Ramos (cell line): Measurements from ENCODE around the gene CD300H.
"Not testable (repeated sequence)": the region's sequence is repeated elsewhere in the genome, so short reads cannot be mapped to it uniquely, and the experiment has no call there.

ENCODE experiments used
- in situ Hi-C: fragments of 300-500 bp; cut with MboI; formaldehyde crosslinking; loops from one replicate; pipeline ENCODE4 v1.14.3; 2022; ENCODE audit warnings: low sequenced_read_pairs; ENCODE audit not compliant: unreplicated experiment

The CD300H gene

DNA sequence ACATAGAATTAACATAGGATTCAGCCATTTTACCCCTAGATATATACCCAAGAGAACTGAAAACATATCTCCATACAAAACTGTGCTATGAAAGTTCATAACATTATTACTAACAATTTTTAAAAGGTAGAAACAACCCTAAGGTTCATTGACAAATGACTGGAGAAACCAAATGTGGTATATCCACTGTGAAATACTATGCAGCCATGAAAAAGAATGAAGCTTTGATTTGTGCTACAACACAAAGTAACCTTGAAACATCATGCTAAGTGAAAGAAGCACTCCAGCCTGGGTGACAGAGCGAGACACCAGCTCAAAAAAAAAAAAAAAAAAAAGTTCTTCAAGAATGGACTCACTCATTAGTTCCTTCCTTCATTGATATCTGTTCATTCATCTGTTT is 24.2 kb upstream of the CD300H start:
- in situ Hi-C loops = no loop called here

DNA sequence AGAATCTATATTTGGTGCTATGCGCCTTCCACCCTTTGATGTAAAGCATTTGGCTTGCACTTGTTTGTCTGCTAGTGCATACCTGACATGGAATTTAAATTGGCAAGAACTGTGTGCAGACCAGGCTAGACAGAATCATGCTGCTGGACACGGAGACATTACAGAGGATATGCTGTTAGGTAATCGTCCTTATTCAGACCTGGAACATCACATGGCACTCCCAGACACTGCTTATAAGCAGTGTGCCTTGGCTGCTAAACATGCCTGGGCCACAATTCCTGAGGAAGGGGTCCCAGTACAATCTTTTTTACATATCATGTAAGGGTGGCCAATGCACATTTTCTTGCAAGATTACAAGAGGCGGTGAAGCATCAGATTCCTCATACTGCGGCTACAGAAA is 18.4 kb upstream of the CD300H start:
- in situ Hi-C loops = no loop called here

DNA sequence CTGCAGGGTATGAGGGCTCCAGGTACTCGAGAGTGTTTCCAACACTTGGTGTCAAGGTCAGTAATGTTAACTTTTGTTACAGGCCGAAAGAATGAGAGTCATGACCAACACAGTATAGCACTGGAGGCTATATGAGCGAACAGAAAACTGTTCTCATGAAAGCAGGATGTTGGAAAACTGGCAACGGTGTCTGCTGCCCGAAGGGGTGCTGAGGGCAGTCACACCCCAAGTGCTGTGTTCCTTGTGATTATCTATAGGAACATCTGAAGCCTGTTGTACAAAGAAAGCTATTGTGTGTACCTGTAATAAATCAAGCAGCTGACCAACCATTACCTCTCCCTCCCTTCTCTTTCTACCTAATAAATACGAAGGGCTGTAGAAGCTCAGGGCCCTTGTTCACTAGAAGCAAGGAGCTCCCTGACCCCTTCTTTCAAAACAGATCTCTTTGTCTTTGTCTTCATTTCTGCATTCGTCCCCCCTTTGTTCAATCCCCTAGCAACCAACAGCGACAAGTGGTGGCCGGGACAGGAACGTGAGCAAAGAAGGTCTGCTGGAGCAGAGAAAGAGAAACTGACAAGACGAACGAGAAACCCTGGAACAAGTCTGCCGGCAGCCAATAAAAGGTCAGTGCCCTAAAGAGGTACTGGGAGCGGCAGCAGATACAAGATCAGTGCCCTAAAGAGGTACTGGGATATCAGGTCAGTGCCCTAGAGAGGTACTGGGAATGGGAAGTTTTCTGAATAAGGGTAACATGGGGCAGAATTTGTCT is 17.2 kb upstream of the CD300H start:
- in situ Hi-C loops = no loop called here

DNA sequence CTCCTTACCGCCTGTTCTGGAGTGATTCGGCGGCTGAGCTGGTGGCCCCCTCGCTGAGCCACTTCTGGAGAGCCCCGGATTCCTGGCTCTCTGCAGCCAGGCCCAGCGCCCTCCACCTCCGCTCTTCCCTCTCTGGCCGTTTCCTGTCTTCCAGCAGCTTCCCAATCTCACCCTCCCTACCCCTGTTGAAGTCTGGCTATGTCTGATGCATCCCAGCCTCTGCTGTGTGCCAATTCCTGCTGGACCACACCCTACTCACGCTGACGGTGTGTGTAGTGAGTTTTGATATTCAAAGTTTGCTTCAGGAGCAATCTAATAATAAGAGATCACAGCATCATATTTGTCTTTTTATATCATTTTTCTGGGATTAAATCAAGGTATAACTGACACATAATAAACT is 15.3 kb upstream of the CD300H start:
- in situ Hi-C loops = no loop called here

DNA sequence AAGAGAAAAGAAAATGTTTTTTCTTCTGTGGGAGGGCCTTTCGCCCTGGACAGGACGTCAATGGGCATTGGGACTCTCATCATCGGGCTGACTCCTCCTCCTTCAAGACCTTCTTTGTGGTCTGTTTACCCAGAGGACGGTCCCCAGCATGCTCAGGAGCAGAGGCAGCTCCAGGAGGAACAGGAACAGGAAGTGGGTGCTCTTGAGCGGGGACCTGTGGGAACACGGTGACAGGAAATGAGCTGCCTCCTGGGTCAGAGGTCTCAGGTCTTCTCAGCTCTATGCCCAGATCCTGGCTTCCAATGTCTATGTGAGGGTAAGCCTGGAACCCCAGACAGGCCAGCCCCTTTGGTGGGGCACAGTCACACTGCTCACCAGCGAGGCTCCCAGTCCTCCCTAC is 12.6 kb upstream of the CD300H start:
- in situ Hi-C loops = no loop called here

DNA sequence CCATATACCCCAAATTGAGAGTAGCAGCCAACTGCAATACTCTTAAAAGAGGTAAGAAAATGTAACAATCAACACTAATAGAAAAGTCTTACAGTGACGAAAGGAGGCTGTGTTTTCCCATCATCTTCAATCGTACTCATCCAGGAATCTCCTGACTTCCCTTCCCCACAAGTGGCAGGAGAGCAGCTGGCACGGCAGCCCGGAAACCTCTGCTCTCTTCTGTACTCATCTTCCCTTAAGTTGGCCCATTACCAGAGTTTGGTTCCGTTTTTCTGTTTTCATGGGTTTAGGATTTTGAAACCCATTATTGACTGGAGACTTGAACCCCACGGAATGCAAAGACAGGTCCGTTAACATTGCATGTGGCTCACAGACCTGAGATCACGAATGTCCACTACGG is 11.7 kb upstream of the CD300H start:
- in situ Hi-C loops = no loop called here

DNA sequence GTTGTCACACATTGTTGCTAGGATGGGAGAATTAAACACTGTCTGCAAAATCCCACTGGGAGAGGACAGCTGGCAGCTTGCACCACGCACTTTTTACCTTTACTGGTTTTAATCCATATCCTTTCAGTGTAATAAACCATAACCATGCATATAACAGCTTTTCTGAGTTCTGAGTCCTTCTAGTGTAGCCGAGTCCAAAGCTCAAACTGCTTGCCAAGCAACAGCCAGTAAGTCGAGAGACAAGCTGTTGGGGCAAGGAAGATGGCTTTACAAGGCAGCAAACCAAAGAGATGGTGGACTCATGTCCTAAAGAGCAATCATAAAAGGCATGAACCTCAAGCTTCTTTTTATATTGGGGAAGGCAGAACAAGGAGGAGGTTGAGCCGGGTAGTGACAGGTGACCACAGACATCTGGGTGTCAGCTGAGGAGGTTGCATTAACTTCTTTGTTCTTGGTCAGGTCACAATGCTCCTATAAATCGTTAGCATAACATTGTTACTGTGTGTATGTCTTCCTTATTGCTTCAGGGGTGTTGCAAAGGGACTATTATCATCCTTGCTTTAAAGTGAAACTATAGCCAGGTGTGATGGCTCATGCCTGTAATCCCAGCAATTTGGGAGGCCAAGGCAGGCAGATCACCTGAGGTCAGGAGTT is 7.3 kb upstream of the CD300H start:
- in situ Hi-C loops = no loop called here

DNA sequence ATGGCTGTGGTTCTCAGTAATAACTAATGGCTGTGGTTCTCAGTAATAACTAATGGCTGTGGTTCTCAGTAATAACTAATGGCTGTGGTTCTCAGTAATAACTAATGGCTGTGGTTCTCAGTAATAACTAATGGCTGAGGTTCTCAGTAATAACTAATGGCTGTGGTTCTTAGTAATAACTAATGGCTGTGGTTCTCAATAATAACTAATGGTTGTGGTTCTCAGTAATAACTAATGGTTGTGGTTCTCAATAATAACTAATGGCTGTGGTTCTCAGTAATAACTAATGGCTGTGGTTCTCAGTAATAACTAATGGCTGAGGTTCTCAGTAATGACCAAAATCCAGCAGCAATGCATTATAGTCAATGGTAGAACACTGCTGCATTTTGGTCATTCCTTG is 6.3 kb upstream of the CD300H start:
- in situ Hi-C loops = not testable (repeated sequence)

DNA sequence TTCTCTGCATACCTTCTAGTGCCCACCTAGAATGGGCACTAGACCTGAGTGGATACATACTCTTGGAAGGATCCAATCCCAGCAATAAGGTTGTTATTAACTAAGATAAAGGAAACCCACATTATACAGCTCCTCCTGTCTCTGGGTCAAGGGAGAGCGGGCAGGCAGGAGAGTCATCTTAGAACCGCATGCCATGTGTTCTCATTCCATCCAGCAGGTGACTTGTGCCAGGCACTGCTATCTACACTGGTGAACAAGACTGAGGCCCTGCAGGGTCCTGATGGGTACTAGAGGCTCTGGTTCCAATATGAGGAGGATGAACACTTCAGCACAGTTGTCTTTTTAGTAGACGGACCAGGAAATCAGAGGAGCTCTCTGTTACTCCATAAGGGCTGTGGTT is 5.9 kb upstream of the CD300H start:
- in situ Hi-C loops = no loop called here

DNA sequence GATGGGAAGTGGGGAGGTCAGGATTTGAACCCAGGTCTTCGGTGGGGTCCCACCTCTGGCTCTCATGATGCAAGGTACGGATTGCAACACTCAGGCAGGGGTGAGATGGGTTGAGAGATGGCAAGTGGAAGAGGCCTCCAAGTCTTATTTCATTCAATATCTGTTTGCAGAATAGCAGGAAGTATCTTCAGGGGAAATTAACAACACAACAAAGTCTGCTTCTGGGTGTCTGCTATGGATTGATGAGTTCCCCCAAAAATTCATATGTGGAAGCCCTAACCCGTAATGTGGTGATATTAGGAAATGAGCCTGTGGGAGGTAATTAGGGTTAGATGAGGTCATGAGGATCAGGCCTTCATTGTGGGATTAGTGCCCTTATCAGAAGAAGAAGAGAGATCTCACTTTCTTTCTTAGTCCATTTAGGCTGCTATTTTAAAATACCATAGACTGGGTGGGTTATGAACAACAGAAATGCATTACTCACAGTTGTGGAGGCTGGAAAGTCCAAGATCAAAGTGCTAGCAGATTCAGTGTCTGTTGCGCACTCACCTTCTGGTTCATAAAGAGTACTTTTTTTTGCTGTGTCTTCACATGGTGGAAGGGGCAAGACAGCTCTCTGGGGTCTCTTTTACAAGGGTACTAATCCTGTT is 4.4 kb upstream of the CD300H start:
- in situ Hi-C loops = no loop called here

DNA sequence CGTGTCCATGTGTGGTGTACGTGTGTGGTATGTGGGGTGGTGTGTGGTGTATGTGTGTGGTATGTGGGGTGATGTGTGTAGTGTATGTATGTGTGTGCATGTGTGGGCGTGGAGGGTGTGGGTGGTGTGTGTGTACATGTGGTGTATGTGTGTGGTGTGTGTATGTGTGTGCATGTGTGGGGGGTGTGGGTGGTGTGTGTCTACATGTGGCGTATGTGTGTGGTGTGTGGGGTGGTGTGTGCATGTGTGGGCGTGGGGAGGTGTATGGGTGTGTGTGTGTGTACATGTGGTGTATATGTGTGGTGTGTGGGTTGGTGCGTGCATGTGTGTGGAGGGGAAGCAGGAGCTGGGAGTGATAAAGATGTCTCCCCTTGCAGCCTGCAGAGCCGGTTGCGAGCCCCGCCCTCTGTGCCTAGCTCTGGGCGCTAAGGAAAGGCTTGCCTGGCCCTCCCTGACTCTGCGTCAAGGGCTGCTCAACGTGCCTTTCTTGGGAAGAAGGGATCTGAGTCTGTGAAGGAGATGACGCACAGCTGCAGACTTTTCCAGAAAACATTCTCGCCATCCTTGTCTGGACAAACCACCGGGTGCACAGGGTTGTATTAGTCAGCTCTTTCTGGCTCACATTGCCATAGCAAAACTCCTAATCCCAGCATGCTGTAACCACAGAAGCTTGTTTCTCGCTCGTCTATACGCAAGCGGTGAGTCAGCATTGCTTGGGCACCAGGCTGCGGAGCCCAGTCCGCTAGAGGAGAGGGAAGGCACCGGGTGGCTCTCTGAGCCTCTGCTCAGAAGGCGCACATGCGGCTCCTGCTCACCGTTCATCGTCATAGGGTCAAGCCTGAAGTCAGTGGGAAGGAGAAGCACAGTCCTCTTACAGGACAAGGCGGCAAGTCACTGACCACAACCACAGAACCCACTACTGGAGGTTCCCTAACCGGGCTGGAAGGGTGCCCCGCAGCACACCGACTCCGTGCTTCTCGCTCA is 2.0 kb upstream of the CD300H start:
- in situ Hi-C loops = no loop called here

DNA sequence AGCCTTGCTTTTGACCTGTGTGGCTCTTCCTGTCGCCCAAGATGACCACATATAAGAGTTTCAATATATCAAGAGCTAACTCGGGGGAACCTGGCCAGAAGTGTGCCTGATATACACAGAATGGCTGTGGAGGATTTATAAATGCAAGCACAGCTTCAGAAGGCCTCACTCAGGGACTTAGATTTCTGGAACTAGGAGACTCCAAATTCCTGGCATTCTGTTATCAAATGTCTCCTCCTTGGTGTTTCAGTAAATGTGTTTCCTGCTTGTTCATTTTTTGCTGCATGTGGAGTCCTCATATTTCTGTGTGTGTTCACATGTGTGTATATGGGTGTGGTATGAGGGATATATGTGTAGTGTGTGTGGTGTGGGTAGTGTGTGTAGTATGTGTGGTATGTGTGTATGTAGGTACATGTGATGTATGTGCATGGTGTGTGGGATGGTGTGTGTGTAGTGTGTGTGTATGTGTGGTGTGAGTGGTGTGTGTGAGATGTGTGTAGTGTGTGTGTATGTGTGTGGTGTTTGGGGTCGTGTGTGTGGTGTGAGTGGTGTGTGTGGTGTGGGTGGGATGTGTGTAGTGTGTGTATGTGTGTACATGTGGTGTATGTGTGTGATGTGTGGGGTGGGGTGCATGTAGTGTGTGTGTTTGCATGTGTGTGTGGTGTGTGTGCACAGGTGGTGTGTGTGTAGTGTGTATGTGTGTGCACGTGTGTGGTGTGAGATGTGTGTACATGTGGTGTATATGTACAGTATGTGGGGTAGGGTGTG is 981 bp upstream of the CD300H start:
- in situ Hi-C loops = no loop called here

DNA sequence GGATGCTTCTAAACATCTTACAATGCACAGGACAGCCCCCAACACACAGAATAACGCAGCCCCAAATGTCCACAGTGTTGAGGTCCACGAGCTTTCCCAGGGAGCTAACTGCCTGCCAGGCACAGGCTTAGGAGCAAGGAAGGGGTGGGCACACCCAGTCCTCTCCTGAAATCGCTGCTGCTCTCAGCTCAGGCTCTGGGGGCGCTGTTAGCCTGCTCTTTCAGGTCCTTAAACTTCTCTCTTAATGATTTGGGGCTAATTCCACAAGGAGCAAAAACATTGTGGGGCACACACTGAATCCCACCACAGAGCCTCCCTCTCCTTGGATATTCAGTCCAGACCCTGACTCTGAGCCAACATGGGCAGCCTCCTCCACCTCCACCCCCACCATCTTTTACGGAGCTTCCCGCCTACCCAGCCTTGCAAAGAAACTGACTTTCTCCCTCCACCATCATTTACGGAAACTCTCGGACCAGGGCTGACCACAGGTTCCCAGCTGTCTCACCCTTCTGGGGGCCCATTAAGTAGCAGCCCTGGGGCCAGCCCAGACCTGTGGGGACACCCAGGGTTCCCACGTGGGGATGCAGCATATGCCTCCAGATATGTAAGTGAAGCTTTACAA is 1.1 kb downstream of the CD300H start:
- in situ Hi-C loops = no loop called here

DNA sequence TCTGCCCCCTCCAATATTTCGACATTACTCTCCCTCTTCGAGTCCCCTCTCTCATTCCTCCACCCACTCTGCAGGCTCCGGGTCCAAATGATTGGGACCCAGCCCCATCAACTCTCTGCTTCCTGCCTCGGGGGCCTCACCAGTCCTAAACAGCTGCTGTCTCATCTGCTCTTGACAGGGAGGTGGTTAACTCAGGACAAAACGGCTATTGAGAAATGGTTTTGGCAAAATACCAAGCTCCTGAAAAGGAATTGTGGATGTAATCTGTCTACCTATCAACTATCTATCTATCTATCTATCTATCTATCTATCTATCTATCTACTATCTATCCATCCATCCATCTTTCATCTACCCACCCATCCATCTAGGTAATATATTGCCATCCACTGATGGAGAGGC is 2.2 kb downstream of the CD300H start:
- in situ Hi-C loops = no loop called here

DNA sequence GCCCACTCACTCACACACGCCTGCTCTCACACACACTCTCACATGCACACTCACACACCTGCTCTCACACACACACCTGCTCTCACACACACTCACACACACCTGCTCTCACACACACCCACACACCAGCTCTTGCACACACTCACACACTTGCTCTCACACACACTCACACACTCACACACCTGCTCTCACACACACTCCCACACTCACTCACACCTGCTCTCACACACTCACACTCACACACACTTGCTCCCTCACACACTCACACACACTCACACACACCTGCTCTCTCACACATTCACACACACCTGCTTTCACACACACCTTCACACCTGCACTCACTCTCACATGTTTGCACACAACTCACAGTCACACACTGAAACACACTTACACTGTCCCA is 4.0 kb downstream of the CD300H start:
- in situ Hi-C loops = no loop called here

DNA sequence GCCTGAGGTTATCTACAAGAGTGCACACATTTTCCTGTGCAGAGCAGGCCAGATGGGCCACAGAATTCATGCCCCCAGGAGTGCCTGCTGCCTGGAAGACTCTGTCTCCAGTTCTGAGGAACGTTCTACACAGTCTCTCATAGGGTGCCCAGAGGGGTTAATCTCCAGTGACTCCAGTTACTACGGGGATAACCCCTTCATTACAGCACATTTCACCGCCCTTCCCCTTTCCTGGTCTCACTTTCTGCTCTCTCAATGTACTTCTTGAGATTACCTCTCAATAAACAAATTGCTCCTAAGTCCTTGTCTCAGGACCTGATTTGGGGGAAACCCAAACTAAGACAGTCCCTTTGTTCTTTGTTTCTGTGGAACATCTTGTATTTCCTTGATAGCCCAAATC is 5.7 kb downstream of the CD300H start:
- in situ Hi-C loops = no loop called here

DNA sequence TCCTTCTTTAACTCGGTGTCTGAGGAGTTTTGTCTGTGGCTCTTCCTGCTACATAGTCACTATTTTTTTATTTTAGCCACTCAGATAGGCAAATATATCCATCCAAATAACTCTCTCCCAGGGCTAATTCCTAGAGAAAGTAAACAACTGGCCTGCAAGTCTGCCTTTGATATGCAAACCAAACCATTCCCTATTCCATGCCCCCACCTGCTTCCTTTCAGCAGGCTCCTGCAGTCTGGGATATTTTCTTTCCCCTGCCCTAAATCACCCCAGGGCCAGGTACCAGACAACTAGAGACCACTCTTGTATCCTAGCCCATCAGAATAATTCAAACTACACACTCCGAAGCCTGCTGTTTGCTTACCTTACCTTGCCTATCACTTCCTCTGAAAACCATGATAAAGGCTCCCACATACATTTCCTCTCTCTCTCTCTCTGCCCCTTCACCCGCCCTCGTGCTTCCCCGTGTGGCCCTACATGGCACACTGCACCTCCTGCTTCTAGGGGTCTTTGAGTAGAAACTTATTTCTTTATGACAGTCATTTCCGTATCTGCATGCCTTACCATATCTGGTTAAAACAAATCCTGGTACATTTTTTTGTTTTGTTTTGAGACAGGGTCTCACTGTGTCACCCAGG is 8.3 kb downstream of the CD300H start:
- in situ Hi-C loops = no loop called here

DNA sequence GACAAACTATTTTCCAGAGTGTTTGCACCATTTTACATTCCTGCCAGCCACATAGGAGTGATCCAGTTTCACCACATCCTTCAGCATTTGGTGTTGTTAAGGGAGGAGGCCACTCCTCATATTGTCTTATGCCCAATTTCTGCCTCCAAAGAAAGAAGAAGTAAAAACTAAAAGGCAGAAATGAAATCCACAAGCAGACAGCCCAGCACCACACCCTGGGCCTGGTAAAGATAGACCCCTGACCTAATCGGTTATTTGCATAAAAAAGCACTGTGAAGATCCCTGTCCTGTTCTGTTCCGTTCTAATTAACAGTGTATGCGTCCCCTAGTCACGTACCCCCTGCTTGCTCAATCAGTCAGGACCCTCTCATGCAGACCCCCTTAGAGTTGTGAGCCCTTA is 8.9 kb downstream of the CD300H start:
- in situ Hi-C loops = not testable (repeated sequence)

DNA sequence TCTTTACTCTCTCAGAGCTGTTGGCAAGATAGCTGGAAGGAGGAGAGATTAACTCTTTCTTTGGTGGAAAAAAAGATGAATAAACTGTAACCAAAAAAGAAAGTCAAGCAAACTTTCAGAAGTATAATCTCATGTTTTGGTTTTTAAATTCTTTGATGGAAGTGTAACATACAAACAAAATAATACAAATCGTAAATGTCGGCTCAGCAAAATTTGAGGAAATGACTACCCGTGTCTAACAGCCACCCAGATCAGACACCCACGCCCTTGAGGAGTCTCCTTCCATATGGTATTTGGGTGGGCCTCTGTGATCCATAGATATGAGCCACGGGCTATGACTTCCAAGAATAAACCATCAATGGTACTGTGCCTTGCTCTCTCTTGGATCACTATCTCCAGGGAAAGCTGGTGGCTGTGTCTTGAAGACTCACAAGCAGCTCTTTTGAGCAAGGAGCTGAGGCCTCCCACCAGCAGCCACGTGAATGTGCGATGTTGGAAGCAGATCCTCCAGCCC is 11.8 kb downstream of the CD300H start:
- in situ Hi-C loops = no loop called here
